Vein endothelial cell (primary cell): Measurements from ENCODE around the gene KIAA1191. TPM values are rescaled to one million over a fixed set of nuclear protein-coding genes. Genes with fewer than 3 reads are reported as not detected.

Experiments used
- small RNA-seq: library from RNA; depleted of rRNA; stranded (forward); fragments of <200 nt; gene quantifications from one replicate; pipeline ENCODE3, GENCODE V24; 2012
- total RNA-seq: library from RNA; depleted of rRNA; stranded (reverse); fragments of >200 nt; gene quantifications from 2 replicates; pipeline ENCODE4 v1.2.3, GENCODE V29; 2012

The KIAA1191 gene
- 133 and 158 TPM in 2 replicates for total RNA-seq

GRCh38 chr5:176361437-176362232 lies at the start of gene KIAA1191:
Gene KIAA1191 (minus strand): TSS chr5:176361764. CDS start chr5:176359508, 2,256 bp downstream.

GRCh38 chr5:176388444-176389134 lies 27.0 kb upstream of the KIAA1191 start, which contains the start of the genes HIGD2A and NOP16:
Gene HIGD2A (plus strand): TSS chr5:176388751. CDS start chr5:176388820, 69 bp downstream.
Gene NOP16 (minus strand): TSS chr5:176388598. CDS start chr5:176388539, 59 bp downstream.

GRCh38 chr5:176365351-176366231 lies 4.0 kb upstream of the KIAA1191 start, which contains the start of gene ARL10:
Gene ARL10 (plus strand): TSS chr5:176365487. CDS start chr5:176365564, 77 bp downstream.

Small RNA genes lying within 50 kb of the gene (small RNA-seq; reads per million reads assigned to genes)
- 1.9 reads per million, percentile 79 among the genes with 10 or more reads in this experiment for gene MIR1271

Other genes with a start within 250 kb of the KIAA1191 start
- gene SIMC1, start 123.3 kb downstream of the KIAA1191 start, total RNA-seq = 7.3 and 7.8 TPM in 2 replicates
- 10.8 and 12.1 TPM in 2 replicates for gene ARL10, start 3.7 kb upstream of the KIAA1191 start, total RNA-seq
- gene NOP16, start 26.8 kb upstream of the KIAA1191 start, total RNA-seq = 17.6 and 26.0 TPM in 2 replicates
- gene HIGD2A, start 27.0 kb upstream of the KIAA1191 start, total RNA-seq = 38.4 and 57.8 TPM in 2 replicates
- gene CLTB, start 54.8 kb upstream of the KIAA1191 start, total RNA-seq = 84.5 and 136 TPM in 2 replicates
- gene FAF2, start 86.6 kb upstream of the KIAA1191 start, total RNA-seq = 45.1 and 56.5 TPM in 2 replicates
- gene RNF44, start 175.6 kb upstream of the KIAA1191 start, total RNA-seq = 7.7 and 13.7 TPM in 2 replicates
- not detected in 2 replicates for gene CDHR2, start 187.6 kb upstream of the KIAA1191 start, total RNA-seq
- 9.5 and 11.4 TPM in 2 replicates for gene GPRIN1, start 248.4 kb upstream of the KIAA1191 start, total RNA-seq